HG02870 (cell line): ENCODE data around the gene KLK8.

Experiments used
- ATAC-seq: cut with Tn5 transposase; IDR thresholded peaks from one replicate; pipeline ENCODE4 v1.9.1; 2021; ENCODE audit warnings: mild to moderate bottlenecking, moderate library complexity; ENCODE audit not compliant: unreplicated experiment

KLK8 gene

DNA sequence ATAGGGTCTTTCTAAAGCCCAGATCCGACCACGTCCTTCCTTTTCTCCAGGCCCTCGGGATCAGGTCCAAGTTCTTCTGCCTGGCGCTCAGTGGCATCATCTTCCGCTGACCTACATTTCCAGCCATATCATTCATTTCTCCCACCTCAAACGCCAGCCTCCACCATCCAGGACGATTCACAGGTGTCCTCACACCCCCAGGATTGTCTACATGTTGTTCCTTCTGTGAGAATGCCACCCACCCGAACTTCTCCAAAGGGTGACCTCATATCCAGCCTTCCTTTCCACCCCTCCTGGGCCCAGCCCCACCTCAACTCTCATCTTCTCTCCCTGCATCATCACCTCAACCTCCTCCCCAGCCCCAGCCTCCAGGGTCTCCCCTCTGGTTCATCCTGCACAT, 43.8 kb downstream of the KLK8 start:
- no peak for ATAC-seq

- ATAC-seq = no peak
These were observed 48.5 kb downstream of the KLK8 start, which contains the start of gene KLK5 for GRCh38 chr19:50952910-50953309. Gene KLK5, minus strand, starts transcription at chr19:50953038. Its CDS starts 381 bp downstream, at chr19:50952657.

DNA sequence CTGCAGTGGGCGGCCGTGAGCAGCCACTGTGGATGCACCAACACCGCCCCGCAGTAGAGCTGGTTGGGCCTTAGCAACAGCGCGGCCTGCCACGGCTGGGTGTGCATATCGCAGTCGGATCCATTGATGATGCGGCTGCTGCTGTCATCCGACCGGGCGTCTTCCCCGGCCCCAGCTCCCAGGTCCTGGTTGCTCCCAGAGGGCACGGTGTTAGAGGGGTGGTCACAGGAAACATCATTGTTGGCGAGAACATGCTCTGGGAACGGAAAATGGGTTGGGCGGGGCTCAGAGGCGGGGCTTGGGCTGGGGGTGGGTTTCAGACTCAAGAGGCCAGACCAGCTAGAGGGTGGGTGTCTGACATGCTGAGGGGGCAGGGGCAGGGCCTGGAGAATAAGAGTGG, 51.5 kb downstream of the KLK8 start:
- no peak for ATAC-seq

DNA sequence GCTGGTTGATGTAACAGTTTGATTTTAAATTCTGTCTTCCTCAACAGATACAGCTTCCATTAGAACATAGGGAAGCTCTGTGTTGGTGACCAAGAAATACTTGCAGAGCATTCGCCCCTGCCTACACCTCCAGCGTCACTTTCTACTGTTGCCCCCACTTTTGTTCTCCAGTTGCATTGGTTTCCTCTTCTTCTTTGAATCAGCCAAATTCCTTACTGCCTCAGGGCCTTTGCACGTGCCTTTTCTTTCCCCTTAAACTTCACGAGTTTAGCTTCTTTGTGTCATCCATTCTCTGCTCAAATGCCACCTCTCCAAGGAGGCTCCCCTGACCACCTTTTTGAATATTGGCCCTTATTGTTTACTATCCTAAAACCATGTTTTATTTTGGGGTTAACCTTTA, 54.3 kb downstream of the KLK8 start:
- no peak for ATAC-seq
